GM19239 (cell line): ENCODE results near the gene TRIM49D1.
"Not testable (repeated sequence)": the region's sequence is repeated elsewhere in the genome, so short reads cannot be mapped to it uniquely, and the experiment has no call there.

Source experiments
- DNase-seq: peaks from one replicate; pipeline ENCODE4 v3.0.0; 2011; ENCODE audit warnings: low spot score; ENCODE audit not compliant: insufficient read length
- FAIRE-seq: peaks from 2 replicates; lab custom pipeline; 2011; peaks lifted over from hg19 to GRCh38; lab: Jason Lieb, UNC

TRIM49D1 gene, protein sequence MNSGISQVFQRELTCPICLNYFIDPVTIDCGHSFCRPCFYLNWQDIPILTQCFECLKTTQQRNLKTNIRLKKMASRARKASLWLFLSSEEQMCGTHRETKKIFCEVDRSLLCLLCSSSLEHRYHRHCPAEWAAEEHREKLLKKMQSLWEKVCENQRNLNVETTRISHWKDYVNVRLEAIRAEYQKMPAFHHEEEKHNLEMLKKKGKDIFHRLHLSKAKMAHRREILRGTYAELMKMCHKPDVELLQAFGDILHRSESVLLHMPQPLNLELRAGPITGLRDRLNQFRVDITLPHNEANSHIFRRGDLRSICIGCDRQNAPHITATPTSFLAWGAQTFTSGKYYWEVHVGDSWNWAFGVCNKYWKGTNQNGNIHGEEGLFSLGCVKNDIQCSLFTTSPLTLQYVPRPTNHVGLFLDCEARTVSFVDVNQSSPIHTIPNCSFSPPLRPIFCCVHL

DNA sequence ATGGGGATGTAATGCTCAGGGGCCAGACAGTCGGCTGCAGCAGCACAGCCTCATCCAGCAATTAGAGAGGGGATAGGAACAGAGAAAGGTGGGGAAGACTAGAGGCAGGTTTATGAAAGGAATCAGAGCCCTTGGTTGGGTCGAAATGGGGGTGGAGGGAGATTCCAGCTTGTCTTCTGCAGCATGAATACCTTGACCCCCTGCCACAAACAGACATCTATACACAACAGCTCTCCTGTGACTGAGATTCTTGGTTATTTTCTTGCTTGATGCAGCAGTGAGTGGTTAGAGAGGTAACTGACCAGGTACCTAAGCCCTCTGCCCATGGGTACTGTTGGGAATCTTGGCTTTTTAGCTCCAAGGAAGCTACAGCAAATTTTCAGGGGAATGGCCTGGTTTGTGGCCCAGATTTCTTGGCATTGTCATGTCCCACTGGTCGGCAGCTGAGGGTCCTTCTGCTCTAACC is at the start of gene TRIM49D1:
TRIM49D1 (minus strand) TSS at position 51 of the 466 bp plus-strand sequence. CDS start 4,535 bp downstream, outside the sequence.
- DNase-seq (no peak), FAIRE-seq (no peak)

DNA sequence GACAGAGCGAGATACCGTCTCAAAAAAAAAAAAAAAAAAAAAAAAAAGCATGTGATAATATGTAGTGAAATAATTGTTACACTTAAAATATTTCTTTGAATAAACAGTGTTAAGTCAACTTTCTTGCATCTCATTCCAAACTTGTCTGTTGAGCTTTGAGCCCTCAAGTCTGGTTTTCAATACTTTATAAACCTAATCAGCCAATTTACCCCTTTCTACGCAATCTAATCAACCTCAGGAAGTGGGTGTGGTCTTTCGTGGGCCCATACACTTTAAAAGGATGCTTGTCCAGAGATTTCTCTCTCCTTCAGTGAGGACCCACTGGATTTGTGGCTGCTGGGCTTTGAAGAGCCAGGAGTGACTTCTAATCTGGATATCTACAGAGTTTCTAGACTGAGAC is 43.7 kb upstream of the TRIM49D1 start, which contains the start of gene TRIM64:
TRIM64 (plus strand) TSS at position 301 of the 400 bp plus-strand sequence. CDS start 2,467 bp downstream, outside the sequence.
- not testable (repeated sequence) for FAIRE-seq, DNase-seq

DNA sequence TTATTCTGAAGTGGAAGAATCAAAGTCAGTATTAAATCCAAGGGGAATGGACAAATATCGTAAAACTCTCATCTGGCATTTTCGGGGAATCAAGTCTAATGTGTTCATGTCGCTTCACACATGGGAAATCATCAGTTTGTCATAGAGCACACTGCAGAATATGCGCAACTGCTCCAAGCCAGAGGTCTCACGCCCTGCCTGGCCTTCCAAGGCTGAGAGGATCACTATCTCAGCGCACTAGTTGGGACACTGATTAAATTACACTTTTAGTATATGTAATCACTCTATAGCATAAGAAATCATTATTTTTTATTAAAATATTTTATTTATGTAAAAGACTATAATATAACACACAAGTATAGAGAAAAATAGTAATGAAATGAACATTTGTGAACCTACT is 38.8 kb upstream of the TRIM49D1 start:
- FAIRE-seq, DNase-seq: not testable (repeated sequence)

DNA sequence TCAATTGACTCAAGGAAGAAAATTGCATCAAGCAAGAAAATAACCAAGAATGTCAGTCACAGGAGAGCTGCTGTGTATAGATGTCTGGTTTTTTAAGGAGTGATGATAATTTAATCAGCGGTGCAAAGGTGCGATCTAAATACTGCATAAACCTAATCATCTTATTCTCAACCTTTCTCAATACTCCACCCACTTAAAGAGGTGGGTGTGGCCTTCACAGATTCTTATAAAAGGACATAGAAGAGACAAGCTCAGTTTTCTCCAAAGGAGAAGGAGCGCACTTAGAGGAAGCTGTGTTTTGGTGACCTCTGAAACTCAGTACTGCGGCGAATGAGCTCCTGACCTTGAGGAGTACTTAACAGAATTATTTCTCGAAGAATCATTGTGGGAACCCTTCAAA is 1.7 kb upstream of the TRIM49D1 start, which contains the start of gene TRIM49D2:
TRIM49D2 (plus strand) TSS at position 301 of the 400 bp plus-strand sequence. CDS start 2,698 bp downstream, outside the sequence.
- FAIRE-seq, DNase-seq: not testable (repeated sequence)

DNA sequence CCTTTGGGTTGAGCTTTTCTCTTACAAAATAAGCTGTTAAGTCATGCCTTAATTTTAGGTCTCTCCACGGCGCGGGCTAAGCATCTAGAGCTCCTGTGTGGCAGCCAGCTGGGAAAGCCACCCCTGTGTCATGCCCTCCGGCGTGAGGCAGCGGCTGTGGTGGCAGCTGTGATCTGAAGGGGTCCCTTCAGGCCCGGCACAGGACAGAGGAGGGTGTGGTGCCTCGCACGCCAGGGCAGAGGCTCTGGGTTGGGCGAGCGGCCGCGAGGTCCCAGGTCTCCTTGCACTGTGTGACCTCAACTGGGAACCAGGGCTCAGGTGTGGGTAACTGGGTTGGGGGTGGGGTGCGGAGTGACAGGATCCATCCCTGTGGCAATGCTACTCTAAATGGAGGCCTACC is 21.2 kb downstream of the TRIM49D1 start:
- FAIRE-seq, DNase-seq: not testable (repeated sequence)

DNA sequence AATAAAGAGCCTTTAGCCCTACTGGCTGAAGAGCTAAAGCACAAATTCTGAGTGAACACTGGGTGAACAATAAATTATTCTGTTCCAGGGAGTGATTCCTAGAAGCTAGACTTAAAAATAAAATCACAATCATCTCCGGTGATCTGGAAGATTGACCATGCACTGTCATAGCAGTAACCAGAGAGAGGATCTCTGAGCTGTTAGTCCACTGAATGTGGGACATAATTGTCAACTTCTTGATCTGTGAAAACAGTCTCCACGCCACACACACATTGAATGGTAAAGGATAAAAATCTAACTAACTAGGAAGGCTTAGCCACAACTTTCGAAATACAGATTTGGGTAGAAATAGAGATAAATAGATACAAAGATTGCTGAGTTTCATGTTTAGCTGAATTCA is 28.8 kb downstream of the TRIM49D1 start:
- peak; percentile 66 for FAIRE-seq
- DNase-seq = not testable (repeated sequence)

DNA sequence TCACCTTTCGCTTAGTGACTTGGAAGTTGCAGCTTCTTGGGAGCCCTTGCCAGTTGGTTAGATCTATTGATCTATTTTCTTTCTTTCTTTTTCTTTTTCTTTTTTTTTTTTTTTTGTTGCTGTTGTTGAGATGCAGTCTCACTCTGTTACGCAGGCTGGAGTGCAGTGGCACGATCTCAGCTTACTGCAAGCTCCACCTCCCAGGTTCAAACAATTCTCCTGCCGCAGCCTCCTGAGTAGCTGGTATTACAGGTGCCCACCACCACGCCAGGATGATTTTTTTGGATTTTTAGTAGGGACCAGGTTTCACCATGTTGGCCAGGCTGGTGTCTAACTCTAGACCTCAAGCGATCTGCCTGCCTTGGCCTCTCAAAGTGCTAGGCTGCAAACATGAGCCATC is 44.5 kb downstream of the TRIM49D1 start:
- not testable (repeated sequence) for DNase-seq, FAIRE-seq

DNA sequence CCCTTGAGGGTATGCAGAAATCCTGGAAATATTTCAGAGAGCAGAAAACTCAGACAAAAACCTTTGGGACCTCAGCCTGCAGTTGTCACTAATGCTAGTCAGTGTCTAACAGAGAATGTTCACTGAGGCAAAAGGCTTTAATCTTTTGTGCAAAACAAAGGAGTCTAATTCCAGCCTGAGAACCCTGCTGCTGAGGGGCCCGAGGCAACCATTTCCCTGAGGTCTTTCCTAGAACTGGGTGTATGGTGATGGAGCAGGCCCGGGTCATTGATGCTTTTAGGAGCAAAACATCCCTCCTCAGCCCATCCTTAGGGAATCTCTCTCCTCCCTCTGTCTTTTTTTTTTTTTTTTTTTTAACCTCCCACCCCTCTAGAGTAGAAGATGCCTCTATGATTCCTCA is 49.5 kb downstream of the TRIM49D1 start:
- not testable (repeated sequence) for DNase-seq, FAIRE-seq

DNA sequence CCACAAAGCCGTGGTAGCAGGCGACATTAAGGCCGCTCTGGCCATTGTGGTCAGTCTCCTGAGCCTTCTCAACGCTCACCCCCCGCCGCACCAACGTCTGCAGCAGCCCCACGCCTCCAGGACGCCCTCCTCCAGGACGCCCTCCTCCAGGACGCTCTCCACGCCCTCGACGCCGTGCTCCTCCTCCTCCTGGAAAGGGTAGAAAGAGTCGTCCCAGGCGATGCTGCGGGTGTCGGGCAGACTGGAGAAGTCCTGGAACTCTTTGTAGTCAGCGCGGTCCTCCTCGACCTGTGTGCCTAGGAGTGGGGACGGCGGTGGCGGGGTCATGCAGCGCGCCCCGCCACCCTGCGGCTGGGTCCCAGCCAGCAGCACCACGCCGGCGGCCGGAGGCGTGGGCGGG is 56.8 kb downstream of the TRIM49D1 start:
- not testable (repeated sequence) for DNase-seq, FAIRE-seq

DNA sequence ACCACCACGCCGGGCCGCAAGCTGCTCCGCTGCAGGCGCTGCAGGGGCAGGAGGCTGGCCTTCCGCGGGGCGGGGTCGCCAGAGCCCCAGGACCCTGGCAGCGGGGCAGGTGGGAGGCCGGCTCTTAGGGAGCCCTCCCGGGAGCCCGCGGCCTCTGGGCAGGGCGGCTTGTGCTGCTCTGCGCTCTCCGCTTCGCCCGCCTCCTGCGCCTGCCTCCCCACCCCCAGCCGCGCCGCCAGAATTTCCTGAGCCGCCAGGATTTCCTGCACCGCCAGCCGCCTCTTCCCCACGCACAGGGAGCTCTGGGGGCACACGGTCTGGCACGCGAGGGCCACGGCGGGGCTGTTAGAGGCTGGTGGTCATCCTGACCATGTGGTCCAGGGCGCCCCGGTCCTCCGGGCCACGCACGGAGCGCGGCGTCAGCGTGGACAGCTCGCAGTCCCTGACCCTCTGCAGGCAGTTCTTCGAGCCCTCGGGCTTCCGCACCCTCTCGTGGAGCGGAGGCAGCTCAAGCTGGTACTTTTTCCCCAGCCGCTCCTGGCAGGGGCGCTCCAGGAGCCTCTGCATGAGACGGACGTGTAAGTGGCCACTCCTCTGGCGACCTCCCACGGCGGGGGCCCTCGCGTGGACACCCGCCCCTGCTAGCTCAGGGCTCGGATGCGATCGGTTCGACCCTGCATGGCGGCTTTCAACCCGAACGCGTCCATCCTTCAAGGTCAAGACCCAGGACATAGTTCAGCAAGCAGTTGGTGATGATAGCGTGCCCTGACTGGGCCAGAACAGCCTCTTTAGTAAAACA is 57.9 kb downstream of the TRIM49D1 start:
- DNase-seq, FAIRE-seq: not testable (repeated sequence)
